NCI-H69 (cell line): ENCODE results near the gene USP5.
A peak's percentile ranks its signal among the peaks of the same experiment; 100 is the strongest.

Source experiments
- DNase-seq: peaks from one replicate; lab custom pipeline; 2025; lab: John Stamatoyannopoulos, UW

Gene USP5

DNA sequence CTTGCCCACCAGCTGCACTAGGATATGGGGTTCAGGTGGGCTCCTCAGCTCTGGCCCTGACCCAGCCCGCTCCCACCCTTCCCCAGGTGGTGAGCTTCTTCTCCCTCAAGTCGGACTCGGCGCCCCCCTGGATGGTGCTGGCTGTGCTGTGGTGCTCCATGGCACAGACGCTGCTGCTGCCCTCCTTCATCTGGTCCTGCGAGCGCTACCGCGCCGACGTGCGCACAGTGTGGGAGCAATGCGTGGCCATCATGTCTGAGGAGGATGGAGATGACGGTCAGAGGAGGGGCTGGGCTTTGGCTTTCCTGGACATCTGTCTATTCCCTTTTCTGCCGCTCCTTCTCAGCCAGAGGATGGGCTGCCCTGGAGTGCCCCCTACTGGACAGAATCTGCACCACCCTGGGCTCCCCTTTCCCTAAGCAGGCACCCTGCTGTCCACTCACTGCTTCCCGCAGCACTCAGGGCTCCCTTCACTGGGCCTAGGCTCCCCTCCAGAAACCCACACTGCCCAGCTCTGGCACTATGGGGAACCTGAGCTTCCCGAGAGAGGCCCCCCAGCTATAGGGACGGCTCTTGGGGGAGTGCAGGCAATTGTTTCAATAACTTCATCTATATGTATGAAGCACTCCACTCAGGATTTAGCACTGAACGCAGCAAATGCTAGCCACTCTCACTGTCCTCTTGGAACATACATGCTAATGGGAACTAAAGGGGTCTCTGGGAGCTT lies 26.4 kb upstream of the USP5 start:
- peak; percentile 91 for DNase-seq

DNA sequence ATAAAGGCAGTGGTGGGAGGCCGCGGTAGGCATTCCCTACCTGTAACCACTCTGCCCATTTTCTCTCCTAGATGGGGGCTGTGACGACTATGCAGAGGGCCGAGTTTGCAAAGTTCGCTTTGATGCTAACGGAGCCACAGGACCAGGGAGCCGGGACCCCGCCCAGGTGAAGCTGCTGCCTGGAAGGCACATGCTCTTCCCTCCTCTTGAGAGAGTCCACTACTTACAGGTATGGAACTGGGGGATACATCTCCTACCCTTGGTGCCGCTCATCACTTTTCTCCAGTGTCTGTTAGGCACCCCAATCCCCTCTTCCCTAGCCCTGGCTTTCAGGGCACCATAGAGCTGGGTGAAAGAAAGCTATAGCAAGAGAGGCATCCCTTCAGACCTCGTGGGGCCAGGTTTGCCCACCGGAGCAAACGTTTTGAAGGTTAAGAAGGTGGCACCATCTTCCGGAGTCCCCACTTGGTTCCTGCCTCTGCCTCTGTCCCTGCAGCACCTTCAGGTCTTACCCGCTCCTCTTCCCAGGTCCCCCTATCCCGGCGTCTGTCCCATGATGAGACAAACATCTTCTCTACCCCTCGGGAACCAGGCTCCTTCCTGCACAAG lies 25.7 kb upstream of the USP5 start:
- DNase-seq = no peak

DNA sequence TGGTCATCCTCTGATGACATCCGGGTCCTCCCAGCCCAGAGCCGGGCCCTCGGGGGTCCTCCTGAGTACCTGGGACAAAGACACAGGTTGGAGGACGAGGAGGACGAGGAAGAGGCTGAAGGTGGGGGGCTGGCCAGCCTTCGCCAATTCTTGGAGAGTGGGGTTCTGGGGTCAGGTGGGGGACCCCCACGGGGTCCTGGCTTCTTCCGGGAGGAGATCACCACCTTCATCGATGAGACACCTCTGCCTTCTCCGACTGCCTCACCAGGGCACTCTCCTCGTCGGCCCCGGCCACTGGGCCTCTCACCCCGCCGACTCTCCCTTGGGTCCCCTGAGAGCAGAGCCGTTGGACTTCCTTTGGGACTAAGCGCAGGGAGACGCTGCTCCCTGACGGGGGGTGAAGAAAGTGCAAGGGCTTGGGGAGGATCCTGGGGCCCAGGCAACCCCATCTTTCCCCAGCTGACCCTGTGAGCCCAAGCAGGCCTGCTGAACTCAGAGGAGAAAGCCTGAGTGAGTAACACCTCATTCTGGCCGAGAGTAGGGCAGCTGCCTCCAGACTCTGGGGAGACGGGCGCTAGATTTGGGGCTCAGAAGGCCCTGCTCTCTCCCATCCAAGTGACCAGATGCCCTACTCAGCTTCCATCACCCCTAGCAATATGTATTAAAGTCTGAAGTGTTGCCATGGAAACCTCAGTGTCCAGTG lies 25.1 kb upstream of the USP5 start:
- no peak for DNase-seq

DNA sequence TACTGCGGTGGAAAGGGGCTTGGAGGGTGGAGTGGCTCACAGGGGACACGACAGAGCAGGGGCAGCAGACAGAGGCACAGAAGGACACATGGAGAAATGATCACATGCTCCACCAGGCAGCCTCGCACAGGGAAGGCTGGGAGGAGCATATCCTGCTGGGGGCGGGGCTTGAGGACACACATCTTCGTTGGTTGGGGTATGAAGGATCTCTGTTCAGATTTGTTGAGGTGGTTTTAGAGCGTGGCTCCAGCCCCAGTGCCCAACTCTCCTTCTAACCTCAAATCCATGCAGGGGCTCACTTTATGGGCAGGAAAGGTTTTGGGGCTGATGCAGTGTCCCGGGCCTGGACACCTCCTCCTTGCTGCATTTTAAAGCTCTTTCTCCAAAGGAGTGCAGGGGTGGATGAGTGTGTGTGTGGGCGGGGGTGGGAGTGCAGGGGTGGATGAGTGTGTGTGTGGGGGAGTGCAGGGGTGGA lies 24.5 kb upstream of the USP5 start:
- DNase-seq = peak; percentile 95

DNA sequence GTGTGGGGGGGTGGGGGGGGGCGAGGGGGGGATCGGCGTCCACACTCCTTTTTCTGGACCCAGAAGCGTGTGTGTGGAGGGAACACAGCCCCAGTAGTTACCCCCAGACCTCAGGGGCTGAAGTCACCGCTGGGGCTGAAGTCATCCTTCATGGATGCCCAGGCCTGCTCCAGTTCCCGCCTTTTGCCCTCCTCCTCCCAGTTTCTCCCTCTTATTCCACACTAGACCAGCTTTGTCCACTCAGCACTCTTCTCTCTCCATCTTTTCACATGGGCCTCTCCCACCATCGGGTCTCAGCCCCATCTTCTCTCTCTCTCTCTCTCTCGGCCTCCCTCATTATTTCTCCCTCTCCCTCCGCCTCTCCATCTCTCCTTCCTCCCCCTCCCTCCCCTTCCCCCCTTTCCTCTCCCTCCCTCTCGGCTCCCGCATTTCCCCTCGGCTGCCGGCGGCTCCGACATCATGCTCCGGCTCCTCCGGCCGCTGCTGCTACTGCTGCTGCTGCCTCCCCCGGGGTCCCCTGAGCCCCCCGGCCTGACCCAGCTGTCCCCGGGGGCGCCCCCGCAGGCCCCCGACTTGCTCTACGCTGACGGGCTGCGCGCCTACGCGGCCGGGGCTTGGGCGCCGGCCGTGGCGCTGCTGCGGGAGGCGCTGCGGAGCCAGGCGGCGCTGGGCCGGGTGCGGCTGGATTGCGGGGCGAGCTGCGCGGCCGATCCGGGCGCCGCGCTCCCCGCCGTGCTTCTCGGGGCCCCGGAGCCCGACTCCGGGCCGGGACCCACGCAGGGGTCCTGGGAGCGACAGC lies 23.8 kb upstream of the USP5 start, which contains the start of gene P3H3:
TSS of gene P3H3 (plus strand) at position 426 of the 799 bp plus-strand sequence. CDS start at position 460, 34 bp downstream.
- DNase-seq = peak; percentile 83

DNA sequence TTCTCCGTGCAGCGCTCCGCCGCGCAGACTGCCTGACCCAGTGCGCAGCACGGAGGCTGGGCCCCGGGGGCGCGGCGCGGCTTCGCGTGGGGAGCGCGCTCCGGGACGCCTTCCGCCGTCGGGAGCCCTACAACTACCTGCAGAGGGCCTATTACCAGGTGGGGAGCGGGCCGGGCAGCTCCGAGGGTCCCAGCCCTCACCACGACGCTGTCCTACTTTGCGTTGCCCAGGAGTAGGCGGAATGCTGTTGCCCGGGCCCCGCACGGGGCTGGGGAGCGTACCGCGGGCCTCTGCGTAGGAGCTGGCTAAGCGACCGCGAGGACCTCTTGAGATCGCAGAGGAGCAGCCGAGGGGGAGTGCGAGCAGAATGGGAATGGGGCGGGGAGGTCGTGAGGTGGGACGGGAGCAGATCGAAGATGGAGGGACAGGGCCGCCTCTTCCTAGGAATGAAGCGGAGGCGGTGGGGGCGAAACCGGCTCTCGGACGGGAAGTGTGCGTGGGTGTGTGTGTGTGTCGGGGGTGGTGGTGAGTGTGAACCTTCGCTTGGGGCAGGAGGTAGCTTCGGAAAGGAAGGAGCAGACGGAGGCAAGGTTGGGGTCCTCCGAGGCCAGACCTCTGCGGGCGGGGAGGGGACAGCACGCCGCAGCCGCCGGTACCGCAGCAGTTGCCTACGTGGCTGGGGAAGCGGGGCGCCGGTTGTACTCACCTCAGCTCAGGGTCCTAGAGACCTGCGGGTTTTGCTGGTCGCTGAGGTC lies 23.0 kb upstream of the USP5 start:
- peak; percentile 65 for DNase-seq

DNA sequence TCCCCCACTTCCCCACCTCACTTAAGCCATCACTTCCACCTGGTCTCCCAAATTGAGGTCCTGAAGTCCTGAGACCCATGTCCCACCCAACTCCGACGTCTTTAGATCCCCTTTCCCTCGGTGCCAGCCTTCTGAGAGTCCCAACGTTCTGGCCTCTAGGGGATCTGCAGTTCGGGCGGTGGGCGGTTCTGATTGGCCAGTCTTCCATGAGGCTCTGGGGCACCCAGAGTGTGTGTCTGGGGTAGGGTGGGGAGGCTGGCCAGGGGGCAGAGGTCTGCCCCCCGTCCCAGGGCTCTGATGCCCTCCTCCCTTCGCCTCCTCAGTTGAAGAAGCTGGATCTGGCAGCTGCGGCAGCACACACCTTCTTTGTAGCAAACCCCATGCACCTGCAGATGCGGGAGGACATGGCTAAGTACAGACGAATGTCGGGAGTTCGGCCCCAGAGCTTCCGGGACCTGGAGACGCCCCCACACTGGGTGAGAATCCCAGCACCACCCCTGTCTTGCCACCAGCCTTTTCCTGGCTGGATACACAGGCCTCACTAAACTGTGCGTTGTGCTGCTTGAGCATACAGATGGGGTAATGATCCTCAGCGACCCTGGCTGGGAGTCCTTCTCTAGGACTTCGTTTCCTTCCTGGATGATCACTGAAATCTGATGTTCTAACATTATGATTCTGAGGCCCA lies 22.3 kb upstream of the USP5 start:
- DNase-seq = no peak

DNA sequence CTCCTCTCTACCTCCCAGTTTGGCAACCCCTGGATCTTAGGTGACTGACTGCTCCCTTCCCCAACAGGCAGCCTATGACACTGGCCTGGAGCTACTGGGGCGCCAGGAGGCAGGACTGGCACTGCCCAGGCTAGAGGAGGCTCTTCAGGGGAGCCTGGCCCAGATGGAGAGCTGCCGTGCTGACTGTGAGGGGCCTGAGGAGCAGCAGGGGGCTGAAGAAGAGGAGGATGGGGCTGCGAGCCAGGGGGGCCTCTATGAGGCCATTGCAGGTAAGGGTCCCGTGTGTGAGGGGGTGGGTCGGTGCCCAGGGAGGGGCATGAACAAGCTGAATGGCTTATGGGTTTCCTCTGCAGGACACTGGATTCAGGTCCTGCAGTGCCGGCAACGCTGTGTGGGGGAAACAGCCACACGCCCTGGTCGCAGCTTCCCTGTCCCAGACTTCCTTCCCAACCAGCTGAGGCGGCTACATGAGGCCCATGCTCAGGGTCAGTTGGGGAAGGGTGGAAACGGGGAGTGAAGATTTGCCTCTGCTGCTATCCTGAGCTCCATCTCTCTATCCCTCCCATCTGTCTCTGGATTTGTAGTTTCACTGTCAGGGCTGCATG lies 21.6 kb upstream of the USP5 start:
- DNase-seq = no peak

DNA sequence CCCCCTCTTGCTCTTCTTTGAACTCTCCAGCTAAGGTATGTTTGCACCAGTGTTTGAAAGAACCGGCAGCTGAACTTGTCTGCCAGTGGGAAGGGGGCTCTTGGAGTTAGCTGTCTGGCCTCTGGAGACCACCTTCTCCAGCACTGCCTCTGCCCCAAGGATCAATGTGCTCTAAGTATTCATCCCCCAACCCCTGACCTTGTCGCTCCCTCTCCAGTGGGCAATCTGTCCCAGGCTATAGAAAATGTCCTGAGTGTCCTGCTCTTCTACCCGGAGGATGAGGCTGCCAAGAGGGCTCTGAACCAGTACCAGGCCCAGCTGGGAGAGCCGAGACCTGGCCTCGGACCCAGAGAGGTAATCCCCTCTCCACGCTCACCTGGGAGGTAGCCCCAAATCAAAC lies 21.0 kb upstream of the USP5 start:
- no peak for DNase-seq

DNA sequence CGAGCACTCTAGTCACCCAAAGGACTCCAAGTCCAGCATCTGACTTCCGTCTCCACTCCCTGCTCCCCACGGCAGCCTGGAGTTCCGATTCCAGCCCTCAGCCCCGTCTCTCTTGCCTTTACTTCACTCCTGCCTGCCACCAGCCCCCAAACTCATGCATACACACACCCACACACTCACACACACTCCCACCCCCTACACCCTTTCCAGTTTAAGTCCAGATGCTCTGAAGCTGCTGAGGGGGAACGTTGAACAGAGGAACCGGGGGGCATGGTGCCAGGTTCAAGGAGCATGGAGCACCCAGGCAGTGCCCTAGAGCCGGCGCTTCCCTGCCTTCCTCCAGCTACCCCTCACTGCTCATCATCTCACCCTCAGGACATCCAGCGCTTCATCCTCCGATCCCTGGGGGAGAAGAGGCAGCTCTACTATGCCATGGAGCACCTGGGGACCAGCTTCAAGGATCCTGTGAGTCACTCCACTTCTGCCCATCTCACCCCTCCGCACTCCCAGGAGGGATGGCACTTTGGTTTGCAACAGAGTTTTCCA lies 20.4 kb upstream of the USP5 start:
- DNase-seq = no peak

DNA sequence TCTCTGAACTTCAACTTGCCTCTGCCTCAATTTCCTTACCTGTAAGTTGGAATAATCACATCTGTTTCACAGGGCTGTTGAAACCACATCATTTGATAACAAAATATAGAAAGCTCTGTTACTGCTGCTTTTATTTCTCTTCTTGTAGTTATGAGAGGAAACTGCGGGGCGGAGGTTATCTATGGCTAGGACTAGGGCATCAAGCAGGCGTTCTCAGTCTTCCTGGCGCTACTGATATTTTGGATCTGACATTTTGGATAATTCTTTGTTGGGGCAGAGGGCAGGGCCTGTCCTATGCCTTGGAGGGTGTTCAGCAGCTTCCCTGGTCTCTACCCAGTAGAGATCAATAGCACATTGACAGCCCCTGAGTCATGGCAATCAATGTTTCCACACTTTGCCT lies 19.8 kb upstream of the USP5 start:
- no peak for DNase-seq

DNA sequence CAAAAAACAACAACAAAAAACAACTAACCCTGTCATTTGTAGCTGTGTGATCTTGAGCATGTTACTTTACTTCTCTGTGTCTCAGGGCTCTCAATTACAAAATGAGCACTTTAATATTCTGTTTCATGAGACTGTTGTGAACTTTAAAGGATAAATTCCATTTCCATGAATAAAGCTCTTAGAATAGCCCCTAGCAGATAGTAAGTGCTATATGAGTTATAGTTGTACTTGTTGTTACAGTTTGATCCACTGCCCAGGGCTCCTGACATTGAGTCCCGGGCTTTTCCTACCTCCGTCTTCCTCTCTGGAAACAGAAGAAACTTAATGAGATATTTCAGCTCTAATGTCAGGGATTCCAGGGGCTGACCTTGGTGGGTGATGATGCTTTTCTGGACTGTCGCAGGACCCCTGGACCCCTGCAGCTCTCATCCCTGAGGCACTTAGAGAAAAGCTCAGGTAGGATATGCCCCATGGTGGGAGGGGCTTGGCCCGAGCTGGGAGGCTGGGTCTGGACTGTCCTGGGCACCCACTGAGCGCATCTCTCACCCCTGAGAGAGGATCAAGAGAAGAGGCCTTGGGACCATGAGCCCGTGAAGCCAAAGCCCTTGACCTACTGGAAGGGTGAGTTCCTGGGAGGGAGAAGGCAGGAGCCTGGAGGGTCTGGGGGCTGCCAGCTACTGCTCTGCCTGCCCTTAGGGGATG lies 18.6 kb upstream of the USP5 start:
- DNase-seq = no peak

DNA sequence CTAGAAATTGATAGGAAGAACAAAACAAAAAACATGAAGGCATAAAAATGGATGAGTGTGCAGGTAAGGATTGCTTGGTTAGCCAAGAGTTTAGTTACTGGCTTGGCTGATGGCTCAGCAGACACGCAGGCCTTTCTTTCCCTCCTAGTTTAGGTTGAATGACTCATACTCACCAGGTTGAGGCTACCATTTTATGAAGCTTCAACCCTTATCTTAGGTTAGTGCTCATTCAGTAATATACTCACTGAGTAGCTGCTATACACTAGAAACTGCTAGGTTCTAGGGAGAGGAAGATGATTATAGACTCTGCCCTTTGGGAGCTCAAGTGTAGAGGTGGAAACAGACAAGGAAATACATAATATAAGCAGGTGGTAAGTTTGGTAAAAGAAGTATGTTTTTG lies 17.7 kb upstream of the USP5 start:
- no peak for DNase-seq

DNA sequence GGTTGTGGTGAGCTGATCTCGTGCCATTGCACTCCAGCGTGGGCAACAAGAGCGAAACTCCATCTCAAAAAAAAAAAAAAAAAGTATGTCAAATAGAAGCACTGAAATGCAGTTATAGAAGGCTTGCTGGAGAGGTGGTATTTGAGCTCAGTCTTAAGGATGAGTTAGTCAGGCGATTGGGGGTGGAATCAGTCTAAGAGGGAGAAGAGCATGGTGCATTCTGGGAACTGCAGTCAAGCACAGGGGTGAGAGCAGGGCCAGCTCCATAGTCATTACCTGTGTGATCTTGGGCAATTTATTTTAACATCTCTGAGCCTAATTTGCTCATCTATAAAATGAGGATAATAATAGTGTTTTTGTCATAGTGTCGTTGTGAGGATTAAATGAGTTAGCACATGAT lies 17.1 kb upstream of the USP5 start:
- DNase-seq = no peak

DNA sequence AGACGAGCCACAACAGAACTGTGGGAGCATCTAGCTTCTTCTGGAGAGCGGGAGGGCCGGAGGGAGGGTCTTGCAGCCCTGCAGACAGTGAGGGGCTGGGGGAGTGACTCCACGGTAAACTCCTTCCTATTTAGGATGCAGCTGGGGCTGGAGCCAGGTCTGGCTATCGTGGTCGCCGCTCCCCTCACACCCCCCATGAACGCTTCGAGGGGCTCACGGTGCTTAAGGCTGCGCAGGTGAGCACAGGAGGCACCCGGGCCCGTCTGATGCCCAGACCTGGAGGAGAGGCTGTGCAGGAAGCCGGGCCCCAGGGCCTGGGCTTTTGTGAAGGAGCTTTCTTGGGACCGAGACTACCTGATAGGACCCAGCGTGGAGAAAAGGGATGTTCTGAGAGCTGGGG lies 15.1 kb upstream of the USP5 start:
- DNase-seq = no peak

DNA sequence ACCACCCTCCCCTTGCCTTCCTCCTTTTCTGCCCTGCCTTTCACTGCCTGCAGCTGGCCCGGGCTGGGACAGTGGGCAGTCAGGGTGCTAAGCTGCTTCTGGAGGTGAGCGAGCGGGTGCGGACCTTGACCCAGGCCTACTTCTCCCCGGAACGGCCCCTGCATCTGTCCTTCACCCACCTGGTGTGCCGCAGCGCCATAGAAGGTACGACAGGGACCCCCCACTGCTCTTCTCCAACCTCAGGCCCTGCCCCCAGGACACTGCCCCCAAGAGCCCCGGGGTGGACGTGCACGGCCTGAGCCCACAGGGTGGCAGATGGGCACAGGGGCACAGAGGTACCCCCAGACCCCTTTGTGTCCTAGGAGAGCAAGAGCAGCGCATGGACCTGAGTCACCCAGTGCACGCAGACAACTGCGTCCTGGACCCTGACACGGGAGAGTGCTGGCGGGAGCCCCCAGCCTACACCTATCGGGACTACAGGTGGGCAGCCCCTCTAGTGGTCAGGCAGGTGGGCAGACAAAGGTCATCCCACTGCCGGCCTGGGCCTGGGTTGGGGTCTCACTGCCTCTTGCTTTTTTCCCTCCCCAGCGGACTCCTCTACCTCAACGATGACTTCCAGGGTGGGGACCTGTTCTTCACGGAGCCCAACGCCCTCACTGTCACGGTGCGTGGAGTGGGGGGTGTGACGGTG lies 14.4 kb upstream of the USP5 start:
- DNase-seq = no peak

DNA sequence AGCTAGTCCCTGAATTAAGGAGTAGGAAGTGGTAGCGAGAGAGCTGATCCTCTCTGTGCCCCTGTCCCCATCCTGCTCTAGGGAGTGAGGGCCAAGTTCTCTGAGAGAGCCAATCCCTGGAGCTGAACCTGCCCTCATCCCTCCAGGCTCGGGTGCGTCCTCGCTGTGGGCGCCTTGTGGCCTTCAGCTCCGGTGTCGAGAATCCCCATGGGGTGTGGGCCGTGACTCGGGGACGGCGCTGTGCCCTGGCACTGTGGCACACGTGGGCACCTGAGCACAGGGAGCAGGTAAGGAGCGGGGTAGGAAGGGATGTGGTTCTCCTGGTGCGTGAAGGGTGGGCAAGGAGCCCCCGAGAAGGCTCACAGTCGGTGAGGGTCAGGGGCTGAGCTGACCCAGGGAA lies 13.1 kb upstream of the USP5 start:
- no peak for DNase-seq

DNA sequence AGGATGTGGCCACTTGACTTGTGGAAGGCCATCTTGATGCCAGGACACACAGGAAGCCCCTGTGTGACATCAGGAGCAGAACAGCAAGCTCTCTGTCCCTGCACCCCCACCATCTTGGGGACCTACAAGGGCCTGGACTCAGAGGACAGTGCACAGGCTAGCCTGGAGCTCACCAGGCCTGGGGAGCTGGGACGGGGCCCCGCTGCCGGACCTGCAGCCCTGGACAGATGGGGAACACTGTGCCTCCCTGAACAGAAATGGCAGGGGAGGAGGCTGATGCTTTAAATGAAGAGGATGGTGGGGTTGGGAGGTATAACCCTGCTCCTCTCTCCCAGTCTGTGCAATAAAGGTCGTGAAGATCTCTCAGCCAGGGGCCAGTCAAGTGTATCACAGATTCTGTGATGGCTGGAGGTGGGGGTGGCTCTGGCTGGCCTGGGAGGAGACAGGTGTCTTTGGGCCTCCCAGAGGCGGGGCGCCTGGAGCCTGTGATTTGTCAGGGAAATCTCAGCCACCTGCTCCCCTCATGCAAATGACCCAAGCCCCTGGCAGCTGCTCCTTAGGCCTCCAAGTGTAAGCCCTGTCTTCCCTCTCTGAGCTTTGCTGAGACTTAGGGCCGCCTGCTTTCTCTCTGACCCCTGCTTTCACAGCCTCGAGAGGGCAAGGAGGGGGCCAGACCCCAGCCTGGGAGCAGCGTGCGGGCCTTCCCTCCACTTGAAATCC lies 12.3 kb upstream of the USP5 start:
- peak; percentile 48 for DNase-seq
